Measurements from ENCODE around the gene PBX4. TPM values are rescaled to one million over a fixed set of nuclear protein-coding genes. Genes with fewer than 3 reads are reported as not detected.

Gene PBX4
- polyA plus RNA-seq, 4 donors: 3.2 to 8.9 (median 3.6) TPM

Other genes with a start within 250 kb of the PBX4 start
- gene GATAD2A, start 213.0 kb downstream of the PBX4 start, polyA plus RNA-seq (ENCODE audit: insufficient read length in 4 of 4): 10 to 100 TPM; 38.3 to 53.4 (median 48.4) TPM
- gene TSSK6, start 103.1 kb downstream of the PBX4 start, polyA plus RNA-seq (ENCODE audit: insufficient read length in 4 of 4): 1 to 10 TPM in 3 of 4 donors, under 1 TPM in 1; 0.57 to 1.6 (median 1.2) TPM
- 100 to 1,000 TPM; 161 to 320 (median 247) TPM for gene NDUFA13, start 102.5 kb downstream of the PBX4 start, polyA plus RNA-seq (ENCODE audit: insufficient read length in 4 of 4)
- 10 to 100 TPM in 1 of 4 donors, 1 to 10 TPM in 3; 4.9 to 13.0 (median 6.8) TPM for gene YJEFN3, start 89.8 kb downstream of the PBX4 start, polyA plus RNA-seq (ENCODE audit: insufficient read length in 4 of 4)
- under 1 TPM; 0.13 to 0.20 (median 0.16) TPM for gene CILP2, start 80.4 kb downstream of the PBX4 start, polyA plus RNA-seq (ENCODE audit: insufficient read length in 4 of 4)
- 10 to 100 TPM; 15.7 to 41.0 (median 23.9) TPM for gene LPAR2, start 9.5 kb upstream of the PBX4 start, polyA plus RNA-seq (ENCODE audit: insufficient read length in 4 of 4)
- 1 to 10 TPM; 2.9 to 6.7 (median 5.1) TPM for gene GMIP, start 25.0 kb upstream of the PBX4 start, polyA plus RNA-seq (ENCODE audit: insufficient read length in 4 of 4)
- gene ATP13A1, start 45.0 kb upstream of the PBX4 start, polyA plus RNA-seq (ENCODE audit: insufficient read length in 4 of 4): 10 to 100 TPM; 39.9 to 70.9 (median 46.1) TPM
- gene ZNF101, start 50.2 kb upstream of the PBX4 start, polyA plus RNA-seq (ENCODE audit: insufficient read length in 4 of 4): 10 to 100 TPM in 3 of 4 donors, 1 to 10 TPM in 1; 6.0 to 20.4 (median 18.2) TPM
- gene ZNF14, start 114.4 kb upstream of the PBX4 start, polyA plus RNA-seq (ENCODE audit: insufficient read length in 4 of 4): 10 to 100 TPM; 10.2 to 17.7 (median 15.0) TPM
- 10 to 100 TPM; 29.0 to 36.0 (median 32.6) TPM for gene ZNF506, start 203.1 kb upstream of the PBX4 start, polyA plus RNA-seq (ENCODE audit: insufficient read length in 4 of 4)
- 10 to 100 TPM; 21.5 to 44.9 (median 32.8) TPM for gene ZNF253, start 247.2 kb upstream of the PBX4 start, polyA plus RNA-seq (ENCODE audit: insufficient read length in 4 of 4)

All from left renal pelvis (tissue), 4 donors.